MM.1S (cell line): ENCODE measurements around the gene B4GALNT3.

Source experiments
- DNase-seq: peaks from one replicate; pipeline ENCODE4 v3.0.0-alpha.2; 2015
- H2AFZ ChIP-seq: fragments of 300-600 bp; sonication (generic); 2 replicates; pipeline ENCODE4 v1.6.0; 2016; ENCODE audit warnings: antibody characterized with exemption, low read length
- H3F3A ChIP-seq: fragments of 300-600 bp; sonication (generic); 2 replicates; pipeline ENCODE4 v1.6.1; 2016; ENCODE audit warnings: mild to moderate bottlenecking, antibody characterized with exemption, low read length, moderate library complexity, mixed read lengths; ENCODE audit not compliant: insufficient read depth
- H3K27ac ChIP-seq: fragments of 300-600 bp; sonication (generic); 2 replicates; pipeline ENCODE4 v1.5.1; 2016; ENCODE audit warnings: mild to moderate bottlenecking, low read length
- H3K27me3 ChIP-seq: fragments of 300-600 bp; sonication (generic); replicated peaks from 2 replicates; pipeline ENCODE4 v1.6.0; 2016; ENCODE audit warnings: low read length; ENCODE audit not compliant: insufficient read depth
- H3K36me3 ChIP-seq: fragments of 300-600 bp; sonication (generic); replicated peaks from 2 replicates; pipeline ENCODE4 v1.6.1; 2016; ENCODE audit warnings: mild to moderate bottlenecking, low read length, mixed read lengths; ENCODE audit not compliant: insufficient read depth
- H3K4me1 ChIP-seq: fragments of 300-600 bp; sonication (generic); 2 replicates; pipeline ENCODE4 v1.6.1; 2016; ENCODE audit warnings: low read length, mixed read lengths
- H3K4me2 ChIP-seq: fragments of 300-600 bp; sonication (generic); 2 replicates; pipeline ENCODE4 v1.6.0; 2016; ENCODE audit warnings: low read depth, low read length
- H3K4me3 ChIP-seq: fragments of 300-600 bp; sonication (generic); 2 replicates; pipeline ENCODE4 v1.5.1; 2016; ENCODE audit warnings: low read length, mixed read lengths
- H3K79me2 ChIP-seq: fragments of 300-600 bp; sonication (generic); 2 replicates; pipeline ENCODE4 v1.6.1; 2016; ENCODE audit warnings: mixed run types, low read length, mixed read lengths
- H3K9ac ChIP-seq: fragments of 300-600 bp; sonication (generic); 2 replicates; pipeline ENCODE4 v1.6.1; 2016; ENCODE audit warnings: low read length, mixed read lengths
- H3K9me2 ChIP-seq: fragments of 300-600 bp; sonication (generic); replicated peaks from 2 replicates; pipeline ENCODE4 v1.6.1; 2016; ENCODE audit warnings: mild to moderate bottlenecking, low read length, mixed read lengths; ENCODE audit not compliant: insufficient read depth
- H3K9me3 ChIP-seq: fragments of 300-600 bp; sonication (generic); replicated peaks from 2 replicates; pipeline ENCODE4 v1.6.1; 2016; ENCODE audit warnings: mild to moderate bottlenecking, low read length, mixed read lengths; ENCODE audit not compliant: insufficient read depth
- H4K20me1 ChIP-seq: fragments of 300-600 bp; sonication (generic); 2 replicates; pipeline ENCODE4 v1.6.1; 2016; ENCODE audit warnings: mild to moderate bottlenecking, low read length, moderate library complexity, mixed read lengths; ENCODE audit not compliant: insufficient read depth
- CTCF ChIP-seq: fragments of 300-600 bp; sonication (generic); IDR thresholded peaks from 2 replicates; pipeline ENCODE4 v1.5.1; 2016; ENCODE audit warnings: antibody characterized with exemption, low read length, mixed read lengths
- EZH2 ChIP-seq: fragments of 300-600 bp; sonication (generic); optimal IDR thresholded peaks from 2 replicates; pipeline ENCODE3; 2017; ENCODE audit warnings: low read depth, mild to moderate bottlenecking, antibody characterized with exemption, low read length, mixed read lengths
- EZH2phosphoT487 ChIP-seq: fragments of 300-600 bp; sonication (generic); IDR thresholded peaks from 2 replicates; pipeline ENCODE4 v1.6.1; 2018; ENCODE audit warnings: antibody characterized with exemption, low read length

Gene B4GALNT3

GRCh38 chr12:473198-473597 is 13.5 kb downstream of the B4GALNT3 start:
- H3K27ac ChIP-seq = no peak overlapping the region
- H3K4me3 ChIP-seq = no peak overlapping the region
- TF ChIP-seq CTCF (no peak), EZH2 (no peak), EZH2phosphoT487 (no peak)
- no peaks in the 10 kb centered on the region for H3K27me3 ChIP-seq
- no peaks in the 10 kb centered on the region for H3K79me2 ChIP-seq
- no peaks in the 10 kb centered on the region for H3K4me1 ChIP-seq
- H3K36me3 ChIP-seq = no peaks in the 10 kb centered on the region
- no peak overlapping the region for H2AFZ ChIP-seq
- no peaks in the 10 kb centered on the region for H4K20me1 ChIP-seq
- H3F3A ChIP-seq = no peaks in the 10 kb centered on the region
- H3K9me3 ChIP-seq = no peaks in the 10 kb centered on the region
- no peak overlapping the region for H3K4me2 ChIP-seq
- H3K9ac ChIP-seq = no peak overlapping the region
- no peak for DNase-seq
- no peaks in the 10 kb centered on the region for H3K9me2 ChIP-seq

- Histone ChIP-seq H3K27ac (no peak overlapping the region), H3K79me2 (no peaks in the 10 kb centered on the region), H4K20me1 (no peaks in the 10 kb centered on the region), H3K4me3 (no peak overlapping the region), H3K36me3 (no peaks in the 10 kb centered on the region), H3K4me2 (no peak overlapping the region), H3F3A (no peaks in the 10 kb centered on the region), H2AFZ (no peak overlapping the region), H3K9me2 (no peaks in the 10 kb centered on the region), H3K4me1 (no peaks in the 10 kb centered on the region), H3K9ac (no peak overlapping the region), H3K27me3 (no peaks in the 10 kb centered on the region), H3K9me3 (no peaks in the 10 kb centered on the region)
- TF ChIP-seq EZH2 (no peak), CTCF (no peak), EZH2phosphoT487 (no peak)
- DNase-seq = no peak
Measured at GRCh38 chr12:473863-474577, 14.3 kb downstream of the B4GALNT3 start.

- H3K4me2 ChIP-seq = no peak overlapping the region
- DNase-seq = no peak
- no peak for TF ChIP-seq CTCF
Measured at GRCh38 chr12:475286-475685, 15.5 kb downstream of the B4GALNT3 start.

More at GRCh38 chr12:475286-475685, 15.5 kb downstream of the B4GALNT3 start:
- no peaks in the 10 kb centered on the region for H3K27me3 ChIP-seq
- no peak overlapping the region for H3K27ac ChIP-seq
- no peak overlapping the region for H2AFZ ChIP-seq
- H3K4me1 ChIP-seq = no peaks in the 10 kb centered on the region
- no peak overlapping the region for H3K4me3 ChIP-seq
- H4K20me1 ChIP-seq = no peaks in the 10 kb centered on the region
- no peak overlapping the region for H3K9ac ChIP-seq
- H3K79me2 ChIP-seq = no peaks in the 10 kb centered on the region
- no peaks in the 10 kb centered on the region for H3K9me3 ChIP-seq
- H3K9me2 ChIP-seq = no peaks in the 10 kb centered on the region
- no peaks in the 10 kb centered on the region for H3K36me3 ChIP-seq
- H3F3A ChIP-seq = no peaks in the 10 kb centered on the region
